H1 (cell line): ENCODE measurements around the gene PDK4. TPM values are rescaled to one million over a fixed set of nuclear protein-coding genes. Genes with fewer than 3 reads are reported as not detected.

Source experiments
- BCL11A ChIP-seq, 2 experiments: IDR thresholded peaks; one replicate each; pipeline ENCODE4 v1.6.1; 2011; ENCODE audit warnings: low read depth in 2 of 2, low read length in 2 of 2, mild to moderate bottlenecking in 2 of 2
- CHD7 ChIP-seq: fragments of 300-600 bp; sonication (generic); IDR thresholded peaks from 2 replicates; pipeline ENCODE4 v1.7.1; 2012; ENCODE audit warnings: low read length, moderate library complexity, mild to moderate bottlenecking, inconsistent platforms; ENCODE audit not compliant: insufficient replicate concordance
- EGR1 ChIP-seq: IDR thresholded peaks from 2 replicates; pipeline ENCODE4 v1.6.1; 2011; ENCODE audit warnings: low read depth, low read length, borderline replicate concordance
- EP300 ChIP-seq, 2 experiments: IDR thresholded peaks; 1 replicate in 1 of 2; 2 replicates in 1 of 2; pipeline ENCODE4 v1.6.1; 2011 to 2012; ENCODE audit warnings: low read depth in 2 of 2, low read length in 2 of 2, mild to moderate bottlenecking in 2 of 2, borderline replicate concordance in 1 of 2, inconsistent platforms in 1 of 2, moderate library complexity in 1 of 2
- KDM5A ChIP-seq: fragments of 200-600 bp; IDR thresholded peaks from 2 replicates; pipeline ENCODE4 v1.7.1; 2012; ENCODE audit warnings: mild to moderate bottlenecking, low read length, inconsistent platforms, mixed read lengths
- NANOG ChIP-seq: IDR thresholded peaks from 2 replicates; pipeline ENCODE4 v1.6.1; 2011; ENCODE audit warnings: low read length, low read depth, mild to moderate bottlenecking, inconsistent platforms; ENCODE audit not compliant: insufficient read depth, poor library complexity, severe bottlenecking
- NRF1 ChIP-seq: IDR thresholded peaks from 2 replicates; pipeline ENCODE4 v1.6.1; 2011; ENCODE audit warnings: mild to moderate bottlenecking, low read depth, low read length, improper control_type of control experiment
- RBBP5 ChIP-seq: IDR thresholded peaks from 2 replicates; pipeline ENCODE4 v1.7.1; 2012; ENCODE audit warnings: low read depth, mild to moderate bottlenecking, inconsistent platforms, low read length, moderate library complexity, borderline replicate concordance
- YY1 ChIP-seq: IDR thresholded peaks from 2 replicates; pipeline ENCODE4 v1.6.1; 2011; ENCODE audit warnings: low read depth, mild to moderate bottlenecking, low read length
- polyA plus RNA-seq, 7 experiments: library from polyadenylated mRNA; depleted of rRNA in 3 of 7; stranded (reverse) in 5 of 7; unstranded in 2 of 7; fragments of >200 nt in 5 of 7; fragments of 200-250 nt in 2 of 7; gene quantifications; 1 replicate in 5 of 7; 2 replicates in 1 of 7; 4 replicates in 1 of 7; pipeline versions ENCODE4 v1.2.1 to v1.2.3, GENCODE V29; 2011 to 2013; ENCODE audit warnings: missing spikeins in 2 of 7, mixed read lengths in 2 of 7
- total RNA-seq: library from RNA; stranded (reverse); fragmentation: NEBNext Ultra II Directional; extraction: Animal tissue kit (Norgen Biotek cat#: 25700); gene quantifications from 2 replicates; pipeline ENCODE4 v1.2.1, GENCODE V29; 2021

The PDK4 gene
- total and polyA plus RNA-seq, 2 of the 8 experiments (the other 6 are each of a cell fraction or from before 2014, with no cell fraction given), result 0.26 TPM; not detected in 1

DNA sequence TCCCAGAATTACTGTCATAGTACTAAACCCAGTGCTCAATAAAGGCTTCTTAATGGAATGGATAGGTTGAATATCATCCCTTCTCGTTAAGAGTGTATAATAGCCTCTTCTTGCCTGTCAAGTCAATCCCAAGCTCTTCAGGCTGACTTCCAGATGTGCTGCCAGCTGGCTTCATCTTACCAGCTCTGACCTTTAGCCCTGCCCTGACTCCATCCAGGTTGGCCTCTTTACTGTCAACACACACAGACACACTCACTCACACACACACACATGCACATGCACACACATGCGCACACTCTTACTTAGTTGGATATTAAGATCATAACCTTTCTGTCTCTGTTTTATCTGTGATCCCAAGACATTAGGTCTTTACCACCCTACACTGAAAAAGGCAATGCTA lies 61.5 kb downstream of the PDK4 start (continued):
- no peak for TF ChIP-seq CHD7
- TF ChIP-seq NANOG, result no peak
- no peak for TF ChIP-seq KDM5A
- TF ChIP-seq RBBP5, result no peak
- TF ChIP-seq NRF1, result no peak
- no peak for TF ChIP-seq EP300 (IDR thresholded peaks at IDR 0.05; ENCODE audit: borderline replicate concordance in 1 of 2, low read depth in 2 of 2, low read length in 2 of 2)
- TF ChIP-seq YY1, result no peak
- TF ChIP-seq BCL11A (IDR thresholded peaks at IDR 0.05; ENCODE audit: low read depth in 2 of 2, low read length in 2 of 2), result no peak
- TF ChIP-seq EGR1, result no peak
